Right lobe of liver (tissue), 4 donors: ENCODE data around the gene CPN2.

Source experiments
- CTCF ChIP-seq, 4 donors: fragments of 200-600 bp in 3 of 4; fragments of 450-650 bp in 1 of 4; IDR thresholded peaks; one replicate each; pipeline versions ENCODE4 v1.5.1 to v1.8.0; 2016 to 2022; ENCODE audit warnings: antibody characterized with exemption in 4 of 4, mild to moderate bottlenecking in 2 of 4
- POLR2A ChIP-seq: fragments of 450-650 bp; IDR thresholded peaks from one replicate; pipeline ENCODE4 v1.6.1; 2017; ENCODE audit warnings: antibody characterized with exemption, mild to moderate bottlenecking
- donor health status: DM: no; HTN: no; CAD: no.
- donor health status: DM: no; HTN: no; CAD: no.
- donor health status: DM: no; HTN: yes; CAD: no.

DNA sequence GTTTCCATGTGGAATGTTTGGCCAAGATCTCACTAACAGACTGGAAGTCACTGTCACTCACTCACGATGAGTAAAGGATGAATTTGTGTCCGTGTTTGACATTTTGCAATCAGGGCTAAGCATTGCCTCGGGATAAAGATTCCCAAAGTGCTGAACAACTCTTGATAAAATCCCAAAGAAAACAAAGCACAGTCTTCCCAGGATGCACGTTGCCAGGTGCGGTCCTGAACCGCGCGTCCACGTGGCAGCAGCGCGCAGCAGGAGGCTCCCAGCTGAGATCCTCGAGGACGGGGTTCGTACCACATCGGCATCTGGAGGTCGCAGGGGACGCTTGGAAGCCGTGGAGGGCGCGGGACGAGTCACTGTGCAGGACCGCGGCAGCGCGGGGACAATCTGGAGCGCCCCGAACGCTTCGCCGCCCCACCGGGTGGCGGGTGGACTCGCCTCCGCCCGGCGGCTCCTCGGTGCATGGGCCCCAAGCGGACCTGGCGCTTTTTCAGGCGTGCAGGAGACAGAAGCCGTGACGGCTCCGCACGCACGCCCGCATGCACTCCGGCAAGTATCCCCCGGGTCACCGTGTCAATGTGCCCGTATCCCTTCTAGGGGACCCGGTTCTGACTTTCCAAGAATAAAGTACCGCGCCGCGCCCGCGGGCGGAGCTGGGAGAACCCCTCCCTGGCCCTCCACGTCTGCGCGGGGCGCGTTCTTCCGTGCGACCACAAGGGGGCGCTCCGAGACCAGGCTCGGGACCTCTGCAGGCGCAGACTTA lies 17.7 kb downstream of the CPN2 start:
- TF ChIP-seq CTCF (IDR thresholded peaks at IDR 0.05) (peak; percentile 98 to 100 (median 100)), POLR2A (peak; percentile 15)
